K562 (cell line): ENCODE measurements around the gene CCNQ. TPM values are rescaled to one million over a fixed set of nuclear protein-coding genes. Genes with fewer than 3 reads are reported as not detected.

Experiments
- CREB1 ChIP-seq, 2 experiments: sonication (generic) in 1 of 2; formaldehyde crosslinking in 1 of 2; IDR thresholded peaks; 2 replicates each; pipeline versions ENCODE4 v1.6.1 to v1.8.0; 2012 to 2022; ENCODE audit warnings: inconsistent platforms in 1 of 2, mild to moderate bottlenecking in 1 of 2, missing genetic modification reagents in 1 of 2, moderate library complexity in 1 of 2
- IFI16 ChIP-seq: fragments of 250-450 bp; sonication (Bioruptor Pico); IDR thresholded peaks from 2 replicates; pipeline ENCODE4 v2.1.2; 2022; ENCODE audit warnings: mild to moderate bottlenecking, inconsistent platforms
- polyA plus RNA-seq, 8 experiments: library from polyadenylated mRNA; depleted of rRNA in 4 of 8; stranded (reverse) in 5 of 8; unstranded in 3 of 8; fragments of >200 nt; fragmentation: Nextera tagmentation in 2 of 8; fragmentation: Illumina TruSeq in 1 of 8; extraction: Ambion mirVana in 2 of 8; extraction: Trizol in 1 of 8; gene quantifications; 2 replicates each; pipeline versions ENCODE4 v1.2.1 to v1.2.3, GENCODE V29; 2011 to 2014; ENCODE audit warnings: inconsistent platforms in 1 of 8, missing spikeins in 1 of 8
- total RNA-seq, 7 experiments: library from RNA; depleted of rRNA in 6 of 7; stranded (reverse); fragments of >200 nt in 6 of 7; fragmentation: Illumina TruSeq in 2 of 7; extraction: Trizol in 2 of 7; gene quantifications; 2 replicates each; pipeline versions ENCODE4 v1.2.1 to v1.2.3, GENCODE V29; 2011 to 2021; ENCODE audit warnings: low replicate concordance in 1 of 7
- TF ChIP-seq, protein P1 (sequence below): fragments of 200-600 bp; sonication (generic); IDR thresholded peaks from one replicate; pipeline ENCODE4 v1.6.1; 2012; ENCODE audit warnings: mild to moderate bottlenecking, low read depth, low read length, inconsistent platforms

CCNQ gene
- total and polyA plus RNA-seq, 9 of the 15 experiments (the other 6 are each of a cell fraction or from before 2014, with no cell fraction given) = 0.92 to 53.8 (median 25.3) TPM

DNA sequence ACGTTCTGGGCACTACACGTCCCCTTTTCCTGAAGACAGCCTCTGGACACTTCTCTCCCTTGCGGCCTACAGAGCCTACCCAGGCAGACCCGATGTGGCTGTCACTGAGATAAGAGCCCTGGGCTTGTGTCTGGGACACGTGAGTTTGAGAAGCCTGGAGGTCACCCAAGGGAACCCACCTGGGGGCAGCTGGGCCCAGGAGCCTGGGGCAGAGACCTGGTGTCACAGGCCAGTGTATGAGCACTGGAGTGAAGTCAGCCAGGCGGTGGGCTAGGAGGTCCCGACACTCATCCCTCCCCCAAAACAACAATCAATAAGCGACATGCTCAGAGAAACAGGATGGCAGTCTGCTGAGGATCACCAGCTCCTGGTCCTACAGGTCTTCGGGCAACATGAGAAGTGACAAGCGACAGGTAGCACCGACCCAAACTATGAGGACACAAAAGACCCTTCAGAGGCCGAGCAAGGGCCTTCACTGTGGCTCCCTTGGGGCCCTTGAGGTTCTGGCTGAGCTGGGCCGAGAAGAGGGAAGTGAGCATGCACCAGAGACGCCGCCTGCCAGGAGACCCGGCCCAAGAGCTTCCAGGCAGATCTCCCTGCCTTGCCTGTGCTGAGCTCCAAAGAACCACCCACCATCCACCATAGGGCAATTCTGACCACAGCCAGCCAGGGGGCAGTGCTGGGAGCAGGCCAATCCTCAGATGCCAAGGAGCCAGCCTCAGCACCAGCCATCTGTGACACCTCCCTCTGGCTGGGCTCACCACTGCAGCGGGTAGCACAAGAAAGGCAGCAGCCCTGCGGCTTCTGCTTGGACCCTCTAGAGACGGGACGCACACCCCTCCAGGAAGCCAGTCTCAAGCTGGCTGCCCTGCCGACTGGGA lies 37.1 kb upstream of the CCNQ start (continued):
- TF ChIP-seq, protein P1, sequence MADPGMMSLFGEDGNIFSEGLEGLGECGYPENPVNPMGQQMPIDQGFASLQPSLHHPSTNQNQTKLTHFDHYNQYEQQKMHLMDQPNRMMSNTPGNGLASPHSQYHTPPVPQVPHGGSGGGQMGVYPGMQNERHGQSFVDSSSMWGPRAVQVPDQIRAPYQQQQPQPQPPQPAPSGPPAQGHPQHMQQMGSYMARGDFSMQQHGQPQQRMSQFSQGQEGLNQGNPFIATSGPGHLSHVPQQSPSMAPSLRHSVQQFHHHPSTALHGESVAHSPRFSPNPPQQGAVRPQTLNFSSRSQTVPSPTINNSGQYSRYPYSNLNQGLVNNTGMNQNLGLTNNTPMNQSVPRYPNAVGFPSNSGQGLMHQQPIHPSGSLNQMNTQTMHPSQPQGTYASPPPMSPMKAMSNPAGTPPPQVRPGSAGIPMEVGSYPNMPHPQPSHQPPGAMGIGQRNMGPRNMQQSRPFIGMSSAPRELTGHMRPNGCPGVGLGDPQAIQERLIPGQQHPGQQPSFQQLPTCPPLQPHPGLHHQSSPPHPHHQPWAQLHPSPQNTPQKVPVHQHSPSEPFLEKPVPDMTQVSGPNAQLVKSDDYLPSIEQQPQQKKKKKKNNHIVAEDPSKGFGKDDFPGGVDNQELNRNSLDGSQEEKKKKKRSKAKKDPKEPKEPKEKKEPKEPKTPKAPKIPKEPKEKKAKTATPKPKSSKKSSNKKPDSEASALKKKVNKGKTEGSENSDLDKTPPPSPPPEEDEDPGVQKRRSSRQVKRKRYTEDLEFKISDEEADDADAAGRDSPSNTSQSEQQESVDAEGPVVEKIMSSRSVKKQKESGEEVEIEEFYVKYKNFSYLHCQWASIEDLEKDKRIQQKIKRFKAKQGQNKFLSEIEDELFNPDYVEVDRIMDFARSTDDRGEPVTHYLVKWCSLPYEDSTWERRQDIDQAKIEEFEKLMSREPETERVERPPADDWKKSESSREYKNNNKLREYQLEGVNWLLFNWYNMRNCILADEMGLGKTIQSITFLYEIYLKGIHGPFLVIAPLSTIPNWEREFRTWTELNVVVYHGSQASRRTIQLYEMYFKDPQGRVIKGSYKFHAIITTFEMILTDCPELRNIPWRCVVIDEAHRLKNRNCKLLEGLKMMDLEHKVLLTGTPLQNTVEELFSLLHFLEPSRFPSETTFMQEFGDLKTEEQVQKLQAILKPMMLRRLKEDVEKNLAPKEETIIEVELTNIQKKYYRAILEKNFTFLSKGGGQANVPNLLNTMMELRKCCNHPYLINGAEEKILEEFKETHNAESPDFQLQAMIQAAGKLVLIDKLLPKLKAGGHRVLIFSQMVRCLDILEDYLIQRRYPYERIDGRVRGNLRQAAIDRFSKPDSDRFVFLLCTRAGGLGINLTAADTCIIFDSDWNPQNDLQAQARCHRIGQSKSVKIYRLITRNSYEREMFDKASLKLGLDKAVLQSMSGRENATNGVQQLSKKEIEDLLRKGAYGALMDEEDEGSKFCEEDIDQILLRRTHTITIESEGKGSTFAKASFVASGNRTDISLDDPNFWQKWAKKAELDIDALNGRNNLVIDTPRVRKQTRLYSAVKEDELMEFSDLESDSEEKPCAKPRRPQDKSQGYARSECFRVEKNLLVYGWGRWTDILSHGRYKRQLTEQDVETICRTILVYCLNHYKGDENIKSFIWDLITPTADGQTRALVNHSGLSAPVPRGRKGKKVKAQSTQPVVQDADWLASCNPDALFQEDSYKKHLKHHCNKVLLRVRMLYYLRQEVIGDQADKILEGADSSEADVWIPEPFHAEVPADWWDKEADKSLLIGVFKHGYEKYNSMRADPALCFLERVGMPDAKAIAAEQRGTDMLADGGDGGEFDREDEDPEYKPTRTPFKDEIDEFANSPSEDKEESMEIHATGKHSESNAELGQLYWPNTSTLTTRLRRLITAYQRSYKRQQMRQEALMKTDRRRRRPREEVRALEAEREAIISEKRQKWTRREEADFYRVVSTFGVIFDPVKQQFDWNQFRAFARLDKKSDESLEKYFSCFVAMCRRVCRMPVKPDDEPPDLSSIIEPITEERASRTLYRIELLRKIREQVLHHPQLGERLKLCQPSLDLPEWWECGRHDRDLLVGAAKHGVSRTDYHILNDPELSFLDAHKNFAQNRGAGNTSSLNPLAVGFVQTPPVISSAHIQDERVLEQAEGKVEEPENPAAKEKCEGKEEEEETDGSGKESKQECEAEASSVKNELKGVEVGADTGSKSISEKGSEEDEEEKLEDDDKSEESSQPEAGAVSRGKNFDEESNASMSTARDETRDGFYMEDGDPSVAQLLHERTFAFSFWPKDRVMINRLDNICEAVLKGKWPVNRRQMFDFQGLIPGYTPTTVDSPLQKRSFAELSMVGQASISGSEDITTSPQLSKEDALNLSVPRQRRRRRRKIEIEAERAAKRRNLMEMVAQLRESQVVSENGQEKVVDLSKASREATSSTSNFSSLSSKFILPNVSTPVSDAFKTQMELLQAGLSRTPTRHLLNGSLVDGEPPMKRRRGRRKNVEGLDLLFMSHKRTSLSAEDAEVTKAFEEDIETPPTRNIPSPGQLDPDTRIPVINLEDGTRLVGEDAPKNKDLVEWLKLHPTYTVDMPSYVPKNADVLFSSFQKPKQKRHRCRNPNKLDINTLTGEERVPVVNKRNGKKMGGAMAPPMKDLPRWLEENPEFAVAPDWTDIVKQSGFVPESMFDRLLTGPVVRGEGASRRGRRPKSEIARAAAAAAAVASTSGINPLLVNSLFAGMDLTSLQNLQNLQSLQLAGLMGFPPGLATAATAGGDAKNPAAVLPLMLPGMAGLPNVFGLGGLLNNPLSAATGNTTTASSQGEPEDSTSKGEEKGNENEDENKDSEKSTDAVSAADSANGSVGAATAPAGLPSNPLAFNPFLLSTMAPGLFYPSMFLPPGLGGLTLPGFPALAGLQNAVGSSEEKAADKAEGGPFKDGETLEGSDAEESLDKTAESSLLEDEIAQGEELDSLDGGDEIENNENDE = no peak
- no peak for TF ChIP-seq CREB1 (IDR thresholded peaks at IDR 0.05)
- no peak for TF ChIP-seq CREB1 (CRISPR knock-in tag; IDR thresholded peaks at IDR 0.05)
- TF ChIP-seq IFI16 (CRISPR knock-in tag) = no peak
